ENCODE data around the gene ATG7.

DNA sequence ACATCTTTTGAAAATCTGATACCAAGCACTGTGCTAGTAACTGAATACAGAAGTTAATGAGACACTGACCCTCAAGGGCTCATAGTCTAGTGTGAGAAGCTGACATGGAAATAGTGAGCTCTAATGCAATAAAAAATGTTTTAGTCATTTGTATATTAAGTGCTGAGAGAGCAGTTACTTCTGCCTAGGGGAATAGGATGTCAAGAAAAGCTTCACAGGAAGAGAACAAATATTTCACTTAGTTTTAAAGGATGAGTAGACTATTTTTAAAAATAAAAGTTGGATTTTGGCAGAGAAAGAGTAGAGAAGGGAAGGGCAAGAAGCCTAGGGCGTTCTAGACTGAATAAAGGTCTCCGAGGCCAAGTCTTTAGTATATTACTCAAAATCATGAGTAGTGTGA is 158.4 kb downstream of the ATG7 start:
- TF ChIP-seq, protein P1, sequence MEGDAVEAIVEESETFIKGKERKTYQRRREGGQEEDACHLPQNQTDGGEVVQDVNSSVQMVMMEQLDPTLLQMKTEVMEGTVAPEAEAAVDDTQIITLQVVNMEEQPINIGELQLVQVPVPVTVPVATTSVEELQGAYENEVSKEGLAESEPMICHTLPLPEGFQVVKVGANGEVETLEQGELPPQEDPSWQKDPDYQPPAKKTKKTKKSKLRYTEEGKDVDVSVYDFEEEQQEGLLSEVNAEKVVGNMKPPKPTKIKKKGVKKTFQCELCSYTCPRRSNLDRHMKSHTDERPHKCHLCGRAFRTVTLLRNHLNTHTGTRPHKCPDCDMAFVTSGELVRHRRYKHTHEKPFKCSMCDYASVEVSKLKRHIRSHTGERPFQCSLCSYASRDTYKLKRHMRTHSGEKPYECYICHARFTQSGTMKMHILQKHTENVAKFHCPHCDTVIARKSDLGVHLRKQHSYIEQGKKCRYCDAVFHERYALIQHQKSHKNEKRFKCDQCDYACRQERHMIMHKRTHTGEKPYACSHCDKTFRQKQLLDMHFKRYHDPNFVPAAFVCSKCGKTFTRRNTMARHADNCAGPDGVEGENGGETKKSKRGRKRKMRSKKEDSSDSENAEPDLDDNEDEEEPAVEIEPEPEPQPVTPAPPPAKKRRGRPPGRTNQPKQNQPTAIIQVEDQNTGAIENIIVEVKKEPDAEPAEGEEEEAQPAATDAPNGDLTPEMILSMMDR (IDR thresholded peaks at IDR 0.05) = no peak
- TF ChIP-seq EZH2 (IDR thresholded peaks at IDR 0.05) = no peak

Data from neural progenitor cell (in vitro differentiated cells).